Myocyte (in vitro differentiated cells): Measurements from ENCODE around the gene CHID1. TPM values are rescaled to one million over a fixed set of nuclear protein-coding genes. Genes with fewer than 3 reads are reported as not detected.

Source experiments
- DNase-seq: peaks from one replicate; pipeline ENCODE4 v3.0.0-alpha.2; 2012; ENCODE audit warnings: low read depth
- total RNA-seq: library from RNA; depleted of rRNA; stranded (reverse); fragments of >200 nt; gene quantifications from 2 replicates; pipeline ENCODE4 v1.2.3, GENCODE V29; 2014

The CHID1 gene
- total RNA-seq, 1 donor from 2014 or later, result 50.7 TPM

- no peak for DNase-seq
Observed at GRCh38 chr11:837990-838307, 72.7 kb downstream of the CHID1 start.

DNA sequence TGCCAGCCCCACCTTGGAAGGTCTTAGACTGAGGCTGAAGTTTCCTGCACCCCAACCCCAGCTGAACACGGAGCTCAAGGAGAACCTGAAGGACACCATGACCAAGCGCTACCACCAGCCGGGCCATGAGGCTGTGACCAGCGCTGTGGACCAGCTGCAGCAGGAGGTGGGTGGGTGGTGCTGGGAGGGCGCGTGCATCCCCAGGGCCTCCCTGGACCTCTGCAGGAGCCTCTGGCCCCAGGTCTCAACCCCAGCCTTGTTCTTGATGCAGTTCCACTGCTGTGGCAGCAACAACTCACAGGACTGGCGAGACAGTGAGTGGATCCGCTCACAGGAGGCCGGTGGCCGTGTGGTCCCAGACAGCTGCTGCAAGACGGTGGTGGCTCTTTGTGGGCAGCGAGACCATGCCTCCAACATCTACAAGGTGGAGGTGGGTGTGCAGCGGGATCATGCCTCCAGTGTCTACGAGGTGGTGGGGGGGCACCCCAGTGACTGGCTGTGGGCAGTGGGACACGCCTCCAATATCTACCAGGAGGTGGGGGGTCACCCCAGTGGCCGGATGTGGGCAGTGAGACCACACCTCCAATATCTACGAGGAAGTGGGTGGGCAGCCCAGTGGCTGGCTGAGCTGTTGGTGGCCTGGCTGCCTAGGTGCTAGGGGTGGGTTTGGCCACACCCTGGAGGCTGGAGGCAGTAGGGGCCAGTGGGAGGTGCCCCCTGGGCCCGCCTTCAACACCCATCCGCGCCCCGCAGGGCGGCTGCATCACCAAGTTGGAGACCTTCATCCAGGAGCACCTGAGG lies 73.2 kb downstream of the CHID1 start:
- no peak for DNase-seq

GRCh38 chr11:836700-837099 lies 73.9 kb downstream of the CHID1 start:
- DNase-seq, result no peak

DNA sequence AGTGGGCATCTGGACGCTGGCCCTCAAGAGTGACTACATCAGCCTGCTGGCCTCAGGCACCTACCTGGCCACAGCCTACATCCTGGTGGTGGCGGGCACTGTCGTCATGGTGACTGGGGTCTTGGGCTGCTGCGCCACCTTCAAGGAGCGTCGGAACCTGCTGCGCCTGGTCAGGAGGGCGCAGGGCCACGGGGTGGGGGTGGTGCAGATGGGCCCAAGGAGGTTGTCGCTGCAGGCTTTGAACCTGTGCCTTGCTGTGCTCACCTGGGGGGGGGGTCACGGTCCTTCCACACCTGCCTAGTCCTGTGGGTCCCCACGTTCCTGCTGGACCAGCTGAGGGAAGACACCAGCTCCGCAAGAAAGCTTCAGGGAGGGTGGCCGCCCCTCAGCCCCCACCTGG lies 74.3 kb downstream of the CHID1 start:
- no peak for DNase-seq

GRCh38 chr11:834371-835316 lies 76.0 kb downstream of the CHID1 start:
- DNase-seq, result peak; percentile 95

GRCh38 chr11:833849-834311 lies 76.7 kb downstream of the CHID1 start:
- peak; percentile 63 for DNase-seq

DNA sequence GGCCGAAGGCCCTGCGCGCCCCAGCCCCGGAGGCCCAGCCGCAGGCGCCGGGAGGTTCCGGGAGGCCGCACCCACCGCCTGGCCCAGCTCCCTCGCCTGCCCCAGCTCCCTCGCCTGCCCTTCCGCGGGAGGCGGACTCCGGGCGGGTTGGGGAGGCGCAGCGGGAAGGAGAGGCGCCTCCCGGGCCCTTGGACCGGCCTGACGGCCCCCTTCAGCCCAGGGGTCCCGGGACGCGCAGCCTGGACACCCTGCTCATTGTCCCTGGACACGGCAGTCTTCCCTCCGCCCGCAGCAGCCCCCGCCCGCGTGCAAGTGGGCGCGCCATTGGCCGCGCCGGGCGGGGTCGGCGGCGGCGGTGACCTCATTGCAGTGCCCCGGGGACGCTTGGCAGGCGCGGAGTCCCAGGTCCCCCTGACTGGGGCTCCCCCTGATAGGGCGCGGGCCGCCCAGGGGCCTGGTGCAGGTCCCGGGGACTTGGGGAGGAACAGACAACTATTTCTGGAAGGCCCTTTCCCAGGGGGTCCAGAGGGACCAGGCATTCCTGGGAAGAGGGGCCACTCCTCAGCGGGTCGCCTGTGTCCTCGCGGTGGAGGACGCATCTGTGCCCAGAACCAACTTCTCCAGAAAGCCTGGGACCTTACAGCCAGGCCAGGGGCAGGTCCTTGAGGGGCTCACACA lies 77.4 kb downstream of the CHID1 start:
- peak; percentile 76 for DNase-seq

DNA sequence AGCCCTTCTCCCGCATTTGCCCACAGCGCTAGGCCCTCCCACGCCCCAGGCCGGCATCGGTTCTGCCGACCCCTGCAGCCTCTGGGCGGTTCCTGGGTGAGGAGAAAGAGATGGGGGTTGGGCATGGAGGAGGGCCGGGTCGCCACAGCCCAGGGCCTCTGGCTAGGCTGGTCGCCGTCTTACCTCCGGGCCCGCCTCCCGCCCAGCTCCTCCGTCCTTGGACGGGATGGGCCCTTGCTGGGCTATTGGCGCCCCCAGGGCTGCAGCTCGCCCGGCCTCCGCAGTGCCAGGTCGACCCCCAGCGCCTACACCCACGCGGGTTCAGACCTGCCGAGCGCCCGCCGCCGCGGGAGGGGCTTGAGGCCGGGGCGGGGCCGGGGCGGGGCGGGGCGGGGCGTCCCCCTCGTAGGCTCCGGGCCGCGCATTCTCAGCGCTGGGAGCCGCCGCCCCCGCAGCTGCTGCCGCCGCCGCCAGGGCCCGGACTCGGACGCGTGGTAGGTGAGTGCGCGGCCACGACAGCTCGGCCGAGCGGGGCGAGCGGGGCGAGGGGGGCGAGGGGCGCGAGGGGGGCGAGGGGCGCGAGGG lies 78.0 kb downstream of the CHID1 start, which contains the start of gene CD151:
TSS of gene CD151 (plus strand) at position 424 of the 585 bp plus-strand sequence. CDS start 3,118 bp downstream, outside the sequence.
- peak; percentile 84 for DNase-seq

DNA sequence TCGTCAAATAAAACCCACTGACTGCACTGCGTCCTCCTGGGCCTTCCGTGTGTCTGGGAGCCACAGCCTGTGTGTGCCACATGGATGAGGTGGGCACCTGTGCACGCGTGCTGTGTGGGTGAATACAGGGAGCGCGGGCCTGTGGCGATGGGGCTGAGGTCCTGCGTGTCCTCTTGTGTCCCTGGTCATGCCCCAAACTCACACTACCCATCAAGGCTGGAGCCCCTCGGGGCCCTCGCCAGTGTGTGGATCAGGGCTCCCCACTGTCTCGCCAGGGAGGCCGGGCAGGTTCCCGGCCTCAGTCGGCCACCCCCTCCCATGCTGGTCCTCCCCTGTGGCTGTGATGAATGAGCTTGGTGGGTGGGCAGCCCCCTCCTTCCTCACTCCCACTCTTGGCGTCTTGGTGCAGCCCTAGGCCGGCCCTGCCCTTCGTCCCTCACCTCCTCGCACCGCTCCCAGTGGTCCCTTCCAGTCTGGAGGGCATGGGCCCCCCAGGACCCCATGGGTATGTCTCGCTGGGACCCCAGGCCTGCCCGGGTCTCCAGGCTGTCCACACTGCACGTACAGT lies 78.6 kb downstream of the CHID1 start:
- no peak for DNase-seq

GRCh38 chr11:831118-831864 lies 79.3 kb downstream of the CHID1 start:
- DNase-seq, result peak; percentile 96

DNA sequence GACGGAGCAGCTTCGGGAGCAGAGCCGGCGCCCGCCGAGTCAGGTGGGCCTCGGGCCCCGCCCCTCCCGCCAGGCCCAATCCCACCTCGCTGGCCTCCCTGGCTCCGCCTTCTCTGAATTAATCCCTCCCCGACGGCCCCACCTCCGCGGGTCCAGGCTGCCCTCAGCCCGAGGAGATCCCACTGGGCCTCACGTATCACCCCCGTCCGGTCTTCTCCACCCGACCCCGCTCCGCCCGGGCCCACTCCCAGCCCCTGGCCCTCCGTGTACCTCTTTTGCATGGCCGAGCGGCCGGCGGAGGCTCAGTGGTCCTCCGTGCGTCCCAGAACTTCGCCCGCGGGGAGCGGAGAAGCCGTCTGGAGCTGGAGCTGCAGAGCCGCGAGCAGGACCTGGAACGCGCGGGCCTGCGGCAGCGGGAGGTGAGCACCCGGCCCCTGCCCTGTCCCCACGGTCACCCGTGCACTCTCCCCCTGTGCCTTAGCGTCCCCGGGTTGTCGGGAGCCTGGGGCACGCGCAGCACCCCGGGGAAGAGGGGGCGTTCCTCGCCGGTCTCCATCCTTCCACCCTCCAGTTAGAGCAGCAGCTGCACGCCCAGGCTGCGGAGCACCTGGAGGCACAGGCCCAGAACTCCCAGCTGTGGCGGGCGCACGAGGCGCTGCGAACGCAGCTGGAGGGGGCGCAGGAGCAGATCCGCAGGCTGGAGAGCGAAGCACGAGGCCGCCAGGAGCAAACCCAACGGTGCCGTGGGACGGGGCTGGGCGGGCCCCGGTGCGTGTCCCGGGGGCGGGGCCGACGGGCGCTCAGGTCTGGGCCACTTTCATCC lies 80.1 kb downstream of the CHID1 start:
- no peak for DNase-seq

- no peak for DNase-seq
Observed at GRCh38 chr11:829847-830294, 80.7 kb downstream of the CHID1 start.

DNA sequence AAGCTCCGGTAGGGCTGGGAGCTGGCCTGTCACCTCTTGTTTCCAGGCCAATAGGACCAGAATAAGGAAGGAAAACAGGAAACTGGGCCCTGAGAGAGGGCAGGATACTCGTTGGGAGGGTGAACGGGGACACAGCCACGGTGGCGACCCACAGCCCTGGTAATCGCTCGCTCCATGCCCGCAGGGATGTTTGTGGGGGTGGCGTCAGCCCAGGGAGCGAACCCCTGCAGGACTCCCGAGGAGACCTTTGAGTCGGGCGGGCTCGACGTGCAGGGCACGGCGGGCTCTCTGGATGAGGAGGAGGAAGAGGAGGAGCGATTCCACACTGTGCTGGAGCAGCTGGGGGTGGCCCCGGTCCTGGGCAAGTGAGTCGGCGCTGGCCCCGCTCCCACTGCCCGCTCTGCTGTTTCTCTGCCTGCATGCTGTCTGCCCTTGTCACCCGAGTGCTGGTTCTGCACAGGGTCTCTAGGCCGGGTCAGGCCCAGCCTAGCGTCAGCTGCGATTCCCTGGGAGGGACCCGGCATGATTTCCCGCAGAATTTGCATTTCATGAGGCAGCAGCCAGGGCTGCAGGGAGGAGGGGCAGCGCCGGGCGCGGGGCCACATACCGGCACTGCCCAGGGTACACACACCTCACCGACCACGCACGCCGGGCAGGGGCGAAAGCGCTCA lies 81.3 kb downstream of the CHID1 start:
- DNase-seq, result no peak

DNA sequence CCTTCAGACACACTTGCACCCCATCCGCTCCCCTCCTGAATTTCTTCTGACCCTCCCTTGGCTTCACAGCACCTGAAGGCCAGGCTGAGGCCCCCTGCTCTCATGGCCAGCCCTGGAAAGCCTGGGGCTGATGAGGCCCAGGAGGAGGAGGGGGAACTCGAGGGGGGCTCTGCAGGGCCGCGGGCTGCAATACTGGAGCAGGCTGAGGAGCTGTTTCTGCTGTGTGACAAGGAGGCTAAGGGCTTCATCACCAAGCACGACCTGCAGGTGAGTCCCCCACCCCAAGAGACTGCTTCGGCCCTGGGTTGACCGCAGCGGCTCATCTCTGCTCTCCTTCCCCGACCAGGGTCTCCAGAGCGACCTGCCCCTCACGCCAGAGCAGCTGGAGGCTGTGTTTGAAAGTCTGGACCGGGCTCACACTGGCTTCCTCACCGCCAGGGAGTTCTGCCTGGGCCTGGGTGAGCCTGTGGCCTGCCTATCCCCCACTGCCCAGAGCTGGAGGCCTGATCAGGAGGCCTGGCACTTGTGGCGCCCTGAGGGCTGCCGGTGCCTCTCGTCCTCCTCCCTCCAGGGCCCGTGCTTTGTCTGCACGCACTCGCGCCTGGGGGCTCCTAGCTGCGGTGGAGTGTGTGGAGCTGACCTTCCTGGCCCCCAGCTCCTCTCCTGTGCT lies 82.0 kb downstream of the CHID1 start:
- DNase-seq, result no peak

GRCh38 chr11:827897-828192 lies 82.8 kb downstream of the CHID1 start, which contains the start of gene CRACR2B:
CRACR2B (plus strand) TSS chr11:827919; CDS start chr11:828608, 689 bp downstream.
- peak; percentile 86 for DNase-seq

GRCh38 chr11:827146-827896 lies 83.3 kb downstream of the CHID1 start:
- DNase-seq, result no peak

- no peak for DNase-seq
Observed at GRCh38 chr11:826836-827145, 83.8 kb downstream of the CHID1 start.
